Lung (tissue), 12 donors: Measurements from ENCODE around the gene CRACR2B. TPM values are rescaled to one million over a fixed set of nuclear protein-coding genes. Genes with fewer than 3 reads are reported as not detected.

ENCODE experiments used
- ATAC-seq: fragments of 200-7000 bp; cut with Tn5 transposase; one replicate; pipeline ENCODE4 v1.9.1; 2020; ENCODE audit warnings: moderate number of reproducible peaks; ENCODE audit not compliant: insufficient read depth, low FRiP score
- DNase-seq, 3 donors: peaks; one replicate each; pipeline ENCODE4 v3.0.0-alpha.2; 2013 to 2017
- H3K27ac ChIP-seq, 2 donors: one replicate each; pipeline ENCODE4 v1.5.1; 2013; ENCODE audit warnings: mild to moderate bottlenecking in 2 of 2, moderate library complexity in 2 of 2, control low read depth in 1 of 2, inconsistent platforms in 1 of 2, low read depth in 1 of 2, low read length in 1 of 2
- H3K27me3 ChIP-seq, 3 donors: one replicate each; pipeline ENCODE4 v1.5.1; 2013; ENCODE audit warnings: low read length in 2 of 3; ENCODE audit not compliant: control insufficient read depth in 3 of 3, insufficient read depth in 3 of 3
- H3K36me3 ChIP-seq, 4 donors: one replicate each; pipeline ENCODE4 v1.5.1; 2013; ENCODE audit warnings: low read length in 4 of 4, mild to moderate bottlenecking in 1 of 4, moderate library complexity in 1 of 4; ENCODE audit not compliant: control insufficient read depth in 4 of 4, insufficient read depth in 4 of 4
- H3K4me1 ChIP-seq, 5 donors: one replicate each; pipeline ENCODE4 v1.5.1; 2013; ENCODE audit warnings: low read length in 5 of 5, mild to moderate bottlenecking in 2 of 5, moderate library complexity in 1 of 5; ENCODE audit not compliant: control insufficient read depth in 5 of 5, insufficient read depth in 5 of 5
- H3K4me3 ChIP-seq: one replicate; pipeline ENCODE4 v1.5.1; 2013; ENCODE audit warnings: mild to moderate bottlenecking, control low read depth, moderate library complexity
- H3K9ac ChIP-seq, 2 donors: one replicate each; pipeline ENCODE4 v1.5.1; 2013; ENCODE audit warnings: low read length in 2 of 2, control low read depth in 1 of 2; ENCODE audit not compliant: insufficient read depth in 1 of 2
- H3K9me3 ChIP-seq, 4 donors: one replicate each; pipeline ENCODE4 v1.5.1; 2013; ENCODE audit warnings: low read length in 3 of 4, mild to moderate bottlenecking in 1 of 4, moderate library complexity in 1 of 4; ENCODE audit not compliant: control insufficient read depth in 4 of 4, insufficient read depth in 3 of 4
- WGBS, 2 donors: extraction: QIAGEN DNeasy Blood & Tissue Kit; methylation state at CpG; one replicate each; pipeline ENCODE4 v1.1.7; 2013; 5-methylcytosine and 5-hydroxymethylcytosine counted together
- polyA plus RNA-seq, 2 donors: library from polyadenylated mRNA; stranded (reverse); fragments of 200-250 nt; gene quantifications; one replicate each; pipeline ENCODE4 v1.2.1, GENCODE V29; 2013
- total RNA-seq, 2 donors: library from RNA; depleted of rRNA in 1 of 2; stranded (reverse); fragments of >200 nt in 1 of 2; gene quantifications; one replicate each; pipeline ENCODE4 v1.2.1, GENCODE V29; 2014 to 2021
- TF ChIP-seq, protein P1 (sequence below): IDR thresholded peaks from 2 replicates; pipeline ENCODE4 v1.5.1; 2012; ENCODE audit warnings: mild to moderate bottlenecking; ENCODE audit errors: control extremely low read depth, extremely low read depth
- donor health status: control.
- donor health status: control.
- donor health status: Bipolar disorder and iron deficiency.
- donor health status: healthy.
- donor health status: DM: yes; HTN: yes; CAD: no.

The CRACR2B gene
- total and polyA plus RNA-seq, 4 donors = 17.9 to 45.1 (median 31.7) TPM

DNA sequence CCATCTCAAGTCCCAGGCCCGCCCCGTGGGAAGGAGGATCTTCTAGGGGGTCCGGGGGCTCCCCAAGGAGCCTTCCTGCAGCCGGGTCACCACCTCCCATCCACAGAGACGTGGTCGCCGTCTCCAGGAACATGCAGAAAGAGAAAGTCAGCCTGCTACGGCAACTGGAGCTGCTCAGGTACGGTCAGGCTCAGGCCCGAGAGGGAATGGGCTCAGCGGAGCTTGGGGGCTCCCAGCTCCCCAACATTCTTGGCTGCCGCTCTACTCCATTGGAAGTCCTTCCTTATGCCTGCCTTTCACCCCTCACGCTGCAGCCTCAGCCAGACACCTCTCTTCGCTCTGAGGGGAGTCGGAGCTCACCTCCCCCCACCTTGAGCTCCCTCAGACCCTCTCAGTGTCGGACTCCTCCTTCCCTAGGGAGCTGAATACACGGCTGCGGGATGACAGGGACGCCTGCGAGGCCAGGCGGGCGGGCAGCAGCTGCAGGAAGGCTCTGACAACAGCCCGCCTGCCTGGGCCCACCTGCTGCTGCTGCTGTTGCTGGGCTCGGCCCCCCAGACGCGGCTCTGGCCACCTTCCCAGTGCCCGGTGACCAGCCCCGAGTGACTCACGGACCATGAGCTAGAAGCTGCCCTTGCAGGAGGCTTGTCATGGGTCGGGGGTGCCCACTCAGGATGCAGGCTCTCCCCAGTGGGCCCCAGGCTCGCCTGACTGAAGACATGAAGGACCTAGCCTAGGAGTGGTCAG is 3.6 kb downstream of the CRACR2B start:
- Histone ChIP-seq H3K36me3 (peaks cover 0 to 4% (median 2%) of the 10 kb centered on the region in 4 donors), H3K9ac (no peak overlapping the region), H3K4me1 (peaks cover 0 to 75% (median 27%) of the 10 kb centered on the region in 5 donors), H3K4me3 (no peak overlapping the region), H3K27ac (no peak overlapping the region), H3K27me3 (peaks cover 0 to 24% (median 16%) of the 10 kb centered on the region in 3 donors), H3K9me3 (no peaks in the 10 kb centered on the region)
- 74 to 78% methylated on average over 31 of the region's 31 CpGs for WGBS, 2 donors
- ATAC-seq = no peak
- DNase-seq = no peak
- TF ChIP-seq, protein P1, sequence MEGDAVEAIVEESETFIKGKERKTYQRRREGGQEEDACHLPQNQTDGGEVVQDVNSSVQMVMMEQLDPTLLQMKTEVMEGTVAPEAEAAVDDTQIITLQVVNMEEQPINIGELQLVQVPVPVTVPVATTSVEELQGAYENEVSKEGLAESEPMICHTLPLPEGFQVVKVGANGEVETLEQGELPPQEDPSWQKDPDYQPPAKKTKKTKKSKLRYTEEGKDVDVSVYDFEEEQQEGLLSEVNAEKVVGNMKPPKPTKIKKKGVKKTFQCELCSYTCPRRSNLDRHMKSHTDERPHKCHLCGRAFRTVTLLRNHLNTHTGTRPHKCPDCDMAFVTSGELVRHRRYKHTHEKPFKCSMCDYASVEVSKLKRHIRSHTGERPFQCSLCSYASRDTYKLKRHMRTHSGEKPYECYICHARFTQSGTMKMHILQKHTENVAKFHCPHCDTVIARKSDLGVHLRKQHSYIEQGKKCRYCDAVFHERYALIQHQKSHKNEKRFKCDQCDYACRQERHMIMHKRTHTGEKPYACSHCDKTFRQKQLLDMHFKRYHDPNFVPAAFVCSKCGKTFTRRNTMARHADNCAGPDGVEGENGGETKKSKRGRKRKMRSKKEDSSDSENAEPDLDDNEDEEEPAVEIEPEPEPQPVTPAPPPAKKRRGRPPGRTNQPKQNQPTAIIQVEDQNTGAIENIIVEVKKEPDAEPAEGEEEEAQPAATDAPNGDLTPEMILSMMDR = no peak

DNA sequence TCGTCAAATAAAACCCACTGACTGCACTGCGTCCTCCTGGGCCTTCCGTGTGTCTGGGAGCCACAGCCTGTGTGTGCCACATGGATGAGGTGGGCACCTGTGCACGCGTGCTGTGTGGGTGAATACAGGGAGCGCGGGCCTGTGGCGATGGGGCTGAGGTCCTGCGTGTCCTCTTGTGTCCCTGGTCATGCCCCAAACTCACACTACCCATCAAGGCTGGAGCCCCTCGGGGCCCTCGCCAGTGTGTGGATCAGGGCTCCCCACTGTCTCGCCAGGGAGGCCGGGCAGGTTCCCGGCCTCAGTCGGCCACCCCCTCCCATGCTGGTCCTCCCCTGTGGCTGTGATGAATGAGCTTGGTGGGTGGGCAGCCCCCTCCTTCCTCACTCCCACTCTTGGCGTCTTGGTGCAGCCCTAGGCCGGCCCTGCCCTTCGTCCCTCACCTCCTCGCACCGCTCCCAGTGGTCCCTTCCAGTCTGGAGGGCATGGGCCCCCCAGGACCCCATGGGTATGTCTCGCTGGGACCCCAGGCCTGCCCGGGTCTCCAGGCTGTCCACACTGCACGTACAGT is 4.3 kb downstream of the CRACR2B start:
- Histone ChIP-seq H3K27me3 (peaks cover 0 to 24% (median 12%) of the 10 kb centered on the region in 3 donors), H3K36me3 (peaks cover 0 to 10% (median 6%) of the 10 kb centered on the region in 4 donors), H3K4me3 (no peak overlapping the region), H3K4me1 (peaks cover 0 to 67% (median 27%) of the 10 kb centered on the region in 5 donors), H3K27ac (peak overlapping the region in 1 of 2 donors; percentile 44), H3K9me3 (no peaks in the 10 kb centered on the region), H3K9ac (peak overlapping the region in 1 of 2 donors; percentile 11)
- DNase-seq = no peak
- WGBS, 2 donors = 72 to 76% methylated on average over 21 to 23 of the region's 23 CpGs
- ATAC-seq = no peak
- TF ChIP-seq, protein P1 = no peak

DNA sequence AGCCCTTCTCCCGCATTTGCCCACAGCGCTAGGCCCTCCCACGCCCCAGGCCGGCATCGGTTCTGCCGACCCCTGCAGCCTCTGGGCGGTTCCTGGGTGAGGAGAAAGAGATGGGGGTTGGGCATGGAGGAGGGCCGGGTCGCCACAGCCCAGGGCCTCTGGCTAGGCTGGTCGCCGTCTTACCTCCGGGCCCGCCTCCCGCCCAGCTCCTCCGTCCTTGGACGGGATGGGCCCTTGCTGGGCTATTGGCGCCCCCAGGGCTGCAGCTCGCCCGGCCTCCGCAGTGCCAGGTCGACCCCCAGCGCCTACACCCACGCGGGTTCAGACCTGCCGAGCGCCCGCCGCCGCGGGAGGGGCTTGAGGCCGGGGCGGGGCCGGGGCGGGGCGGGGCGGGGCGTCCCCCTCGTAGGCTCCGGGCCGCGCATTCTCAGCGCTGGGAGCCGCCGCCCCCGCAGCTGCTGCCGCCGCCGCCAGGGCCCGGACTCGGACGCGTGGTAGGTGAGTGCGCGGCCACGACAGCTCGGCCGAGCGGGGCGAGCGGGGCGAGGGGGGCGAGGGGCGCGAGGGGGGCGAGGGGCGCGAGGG is 4.9 kb downstream of the CRACR2B start, which contains the start of gene CD151:
TSS of gene CD151 (plus strand) at position 424 of the 585 bp plus-strand sequence. CDS start 3,118 bp downstream, outside the sequence.
- H3K9ac ChIP-seq = peak within 1 kb of the TSS; percentile 25 to 68
- H3K4me3 ChIP-seq = peak within 1 kb of the TSS; percentile 70
- H3K27me3 ChIP-seq = peaks cover 0 to 24% (median 12%) of the 10 kb centered on the region in 3 donors
- H3K4me1 ChIP-seq = peaks cover 0 to 61% (median 25%) of the 10 kb centered on the region in 5 donors
- DNase-seq (peak; percentile 46 to 68 (median 55)), ATAC-seq (peak; percentile 12)
- WGBS, 2 donors = 2% methylated on average over 34 to 67 of the region's 67 CpGs
- H3K9me3 ChIP-seq = no peaks in the 10 kb centered on the region
- H3K27ac ChIP-seq = peak within 1 kb of the TSS; percentile 84 to 95
- H3K36me3 ChIP-seq = peaks cover 0 to 16% (median 9%) of the 10 kb centered on the region in 4 donors
- TF ChIP-seq, protein P1 = no peak
